Putamen (tissue), 1 donor: Measurements from ENCODE around the gene GCC1.

Experiments used
- DNase-seq: peaks from one replicate; pipeline ENCODE4 v3.0.0-alpha.2; 2016; ENCODE audit warnings: low spot score

Gene GCC1

GRCh38 chr7:127585044-127585953, at the start of gene GCC1:
TSS of gene GCC1 (minus strand) at chr7:127585596. CDS start at chr7:127585182, 414 bp downstream.
- peak; percentile 90 for DNase-seq

- DNase-seq: no peak
Observed at GRCh38 chr7:127632276-127632910, 47.0 kb upstream of the GCC1 start.

GRCh38 chr7:127629268-127629854, 44.0 kb upstream of the GCC1 start:
- no peak for DNase-seq

- DNase-seq: no peak
Observed at GRCh38 chr7:127628445-127628844, 43.0 kb upstream of the GCC1 start.

- no peak for DNase-seq
Observed at GRCh38 chr7:127625331-127625730, 39.9 kb upstream of the GCC1 start.

GRCh38 chr7:127620406-127621233, 35.2 kb upstream of the GCC1 start:
- DNase-seq: no peak

GRCh38 chr7:127619681-127620405, 34.4 kb upstream of the GCC1 start:
- DNase-seq: no peak

GRCh38 chr7:127618775-127619174, 33.4 kb upstream of the GCC1 start:
- no peak for DNase-seq

- DNase-seq: no peak
Observed at GRCh38 chr7:127618042-127618441, 32.6 kb upstream of the GCC1 start, which contains the start of gene PAX4. TSS of gene PAX4 (minus strand) at chr7:127618142. CDS start at chr7:127615928, 2,214 bp downstream.

- no peak for DNase-seq
Observed at GRCh38 chr7:127616724-127617123, 31.3 kb upstream of the GCC1 start.

- no peak for DNase-seq
Observed at GRCh38 chr7:127612263-127612662, 26.9 kb upstream of the GCC1 start.

GRCh38 chr7:127609297-127609696, 23.9 kb upstream of the GCC1 start:
- DNase-seq: no peak

GRCh38 chr7:127608446-127608845, 23.1 kb upstream of the GCC1 start:
- no peak for DNase-seq

GRCh38 chr7:127600885-127601284, 15.5 kb upstream of the GCC1 start:
- DNase-seq: no peak

- DNase-seq: no peak
Observed at GRCh38 chr7:127598318-127598717, 12.9 kb upstream of the GCC1 start.

GRCh38 chr7:127595737-127596136, 10.3 kb upstream of the GCC1 start:
- no peak for DNase-seq

- no peak for DNase-seq
Observed at GRCh38 chr7:127594490-127594889, 9.1 kb upstream of the GCC1 start.

- DNase-seq: no peak
Observed at GRCh38 chr7:127592550-127592949, 7.2 kb upstream of the GCC1 start.

GRCh38 chr7:127591591-127591990, 6.2 kb upstream of the GCC1 start:
- DNase-seq: no peak

- no peak for DNase-seq
Observed at GRCh38 chr7:127591189-127591588, 5.8 kb upstream of the GCC1 start.

- DNase-seq: no peak
Observed at GRCh38 chr7:127589896-127590295, 4.5 kb upstream of the GCC1 start.
